Bronchial epithelial cell (primary cell): Measurements from ENCODE around the gene GNAL. TPM values are rescaled to one million over a fixed set of nuclear protein-coding genes. Genes with fewer than 3 reads are reported as not detected.

Experiments used
- DNase-seq: peaks from one replicate; pipeline ENCODE4 v3.0.0-alpha.2; 2010; ENCODE audit warnings: low read depth
- FAIRE-seq: peaks from 2 replicates; lab custom pipeline; 2011; peaks lifted over from hg19 to GRCh38; lab: Jason Lieb, UNC
- H3K27me3 ChIP-seq: 2 replicates; pipeline ENCODE4 v1.5.1; 2011; ENCODE audit warnings: low read length; ENCODE audit not compliant: control insufficient read depth, insufficient read depth
- H3K36me3 ChIP-seq: 2 replicates; pipeline ENCODE4 v1.5.1; 2011; ENCODE audit warnings: low read length; ENCODE audit not compliant: control insufficient read depth, insufficient read depth
- H3K4me3 ChIP-seq: 2 replicates; pipeline ENCODE4 v1.5.1; 2011; ENCODE audit warnings: mild to moderate bottlenecking, low read depth, low read length, control low read depth
- CTCF ChIP-seq: IDR thresholded peaks from 2 replicates; pipeline ENCODE4 v1.5.1; 2011; ENCODE audit warnings: mild to moderate bottlenecking, moderate library complexity, low read length, control low read depth, inconsistent platforms; ENCODE audit not compliant: insufficient read depth, severe bottlenecking
- total RNA-seq: library from RNA; depleted of rRNA; stranded (reverse); fragments of >200 nt; gene quantifications from 2 replicates; pipeline ENCODE4 v1.2.1, GENCODE V29; 2014

The GNAL gene
- total RNA-seq, 1 donor from 2014 or later = 10.8 TPM

- H3K4me3 ChIP-seq = no peak overlapping the region
- TF ChIP-seq CTCF = no peak
- H3K36me3 ChIP-seq = no peaks in the 10 kb centered on the region
- FAIRE-seq (peak; percentile 90), DNase-seq (no peak)
- H3K27me3 ChIP-seq = no peaks in the 10 kb centered on the region
Observed at GRCh38 chr18:11665587-11665986, 23.5 kb upstream of the GNAL start.

- FAIRE-seq (no peak), DNase-seq (no peak)
- TF ChIP-seq CTCF = no peak
- H3K4me3 ChIP-seq = no peak overlapping the region
- no peaks in the 10 kb centered on the region for H3K27me3 ChIP-seq
- H3K36me3 ChIP-seq = no peaks in the 10 kb centered on the region
Observed at GRCh38 chr18:11666176-11666575, 22.9 kb upstream of the GNAL start.

DNA sequence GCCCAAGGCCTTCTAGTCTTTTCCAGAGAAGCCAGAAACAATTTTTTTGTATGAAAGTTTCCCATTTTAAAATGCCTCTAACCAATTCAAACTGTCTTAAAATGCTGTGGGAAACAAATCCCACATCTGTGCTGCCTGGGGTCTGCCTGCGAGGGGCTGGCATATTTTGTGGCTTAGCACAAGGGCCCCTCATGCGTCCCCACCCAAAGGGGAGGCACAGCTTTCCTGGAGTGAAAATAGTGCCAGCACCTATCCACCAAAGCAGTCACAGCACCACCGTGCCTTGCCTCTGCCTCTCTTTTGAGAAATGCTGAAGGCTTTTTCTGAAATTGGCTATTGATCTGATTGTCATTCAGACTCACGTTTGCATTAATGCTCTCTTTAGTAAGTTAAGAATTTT lies 22.2 kb upstream of the GNAL start:
- H3K4me3 ChIP-seq = no peak overlapping the region
- no peak for FAIRE-seq

GRCh38 chr18:11667578-11667977 lies 21.5 kb upstream of the GNAL start:
- Histone ChIP-seq H3K4me3 (no peak overlapping the region), H3K27me3 (no peaks in the 10 kb centered on the region), H3K36me3 (no peaks in the 10 kb centered on the region)
- TF ChIP-seq CTCF = no peak
- DNase-seq = no peak
- peak; percentile 13 for FAIRE-seq

More for the DNA sequence above, 22.2 kb upstream of the GNAL start:
- no peaks in the 10 kb centered on the region for H3K36me3 ChIP-seq
- no peak for DNase-seq
- no peak for TF ChIP-seq CTCF
- H3K27me3 ChIP-seq = no peaks in the 10 kb centered on the region

DNA sequence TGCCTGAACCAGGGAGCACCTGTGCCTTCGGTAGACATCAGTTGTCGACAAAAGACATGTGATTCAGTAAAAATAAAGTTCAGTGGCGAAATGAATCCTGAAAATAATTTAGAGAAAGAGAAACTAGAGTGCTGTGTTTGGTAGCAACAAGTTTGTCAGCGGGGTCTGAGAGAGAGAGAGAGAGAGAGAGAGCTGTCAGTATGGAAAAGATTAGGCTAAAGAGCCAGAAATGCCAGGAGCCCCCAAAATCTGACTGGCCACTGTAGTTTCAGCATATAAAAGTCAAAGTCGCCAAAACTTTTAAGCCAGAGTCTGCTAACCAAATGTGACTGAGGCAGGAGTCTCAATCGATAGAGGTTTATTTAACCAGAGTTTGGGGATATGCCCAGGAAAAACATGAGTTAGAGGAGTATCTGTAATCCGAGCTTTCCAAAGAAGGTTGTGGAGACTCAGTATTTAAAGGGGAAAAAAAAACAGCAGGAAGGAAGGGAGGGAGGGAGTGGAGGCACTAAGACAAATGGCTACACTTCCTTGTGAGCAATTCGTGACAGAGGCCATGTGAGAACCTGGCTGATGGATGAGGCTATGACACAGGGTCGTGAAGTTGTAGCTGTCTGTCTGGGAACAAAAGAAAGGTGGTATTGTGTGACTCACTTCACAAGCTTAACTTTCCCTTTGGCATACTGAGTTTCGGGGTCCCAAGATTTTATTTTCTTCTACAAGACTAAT lies 20.5 kb upstream of the GNAL start:
- DNase-seq (peak; percentile 78), FAIRE-seq (no peak)
- no peaks in the 10 kb centered on the region for H3K27me3 ChIP-seq
- no peak for TF ChIP-seq CTCF
- H3K36me3 ChIP-seq = no peaks in the 10 kb centered on the region
- no peak overlapping the region for H3K4me3 ChIP-seq
